Measurements from ENCODE around the gene SCMH1.

The SCMH1 gene

DNA sequence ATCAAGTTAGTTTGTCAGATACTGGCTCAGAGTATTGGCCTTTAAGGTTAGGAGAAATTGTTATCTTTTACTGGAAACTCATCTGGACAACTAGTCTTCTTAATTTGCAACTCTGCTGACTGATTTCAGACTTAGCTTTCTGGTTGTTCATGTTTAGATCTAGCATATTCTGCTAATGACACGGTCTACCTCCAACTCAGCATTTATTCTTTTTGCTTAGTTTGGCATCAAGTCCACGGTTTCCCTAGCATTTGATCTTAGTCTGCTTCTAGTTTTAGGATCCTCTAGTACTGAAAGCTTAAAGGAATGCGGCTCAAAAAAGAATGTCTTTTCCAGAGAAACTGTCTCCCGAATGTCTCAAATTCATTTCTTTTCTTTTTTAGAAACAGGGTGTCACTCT lies 145.0 kb downstream of the SCMH1 start:
- no peak for DNase-seq (ENCODE audit: low read depth)

DNA sequence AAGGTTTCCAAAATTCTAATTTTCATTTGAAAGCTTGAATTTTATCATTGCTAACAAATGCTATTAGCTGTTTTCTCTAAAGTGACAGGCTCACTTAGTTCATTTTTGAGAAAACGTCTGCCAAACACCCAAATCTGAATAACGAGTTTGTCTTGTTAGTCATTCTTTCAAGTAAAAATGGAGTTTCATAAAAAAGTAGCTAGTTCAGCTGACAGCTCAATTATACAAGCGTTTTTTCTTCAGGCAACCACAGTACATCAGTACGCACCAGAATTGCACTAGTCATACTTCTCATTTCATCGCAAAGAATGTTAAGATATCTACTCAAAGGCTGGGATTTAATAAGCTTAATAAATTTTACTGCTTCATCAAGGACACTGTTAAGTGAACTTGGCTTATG lies 148.3 kb downstream of the SCMH1 start:
- no peak for DNase-seq (ENCODE audit: low read depth)

DNA sequence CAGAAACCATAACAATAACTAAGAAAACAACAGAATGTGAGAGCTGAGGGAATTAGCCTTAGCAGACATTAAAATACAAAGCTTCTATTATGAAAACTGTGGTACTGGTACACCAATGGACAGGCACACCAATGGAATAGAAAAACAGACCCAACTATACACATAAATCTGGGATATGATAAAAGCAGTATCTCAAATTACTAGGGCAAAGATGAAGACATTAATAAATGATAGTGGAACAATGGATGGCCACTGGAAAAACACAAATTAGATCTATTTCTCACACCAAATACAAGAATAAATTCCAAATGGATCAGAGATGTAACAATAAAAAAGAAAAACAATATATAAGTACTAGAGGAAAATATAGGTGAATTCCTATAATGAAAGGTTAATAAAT lies 155.2 kb downstream of the SCMH1 start:
- DNase-seq (ENCODE audit: low read depth) = no peak

DNA sequence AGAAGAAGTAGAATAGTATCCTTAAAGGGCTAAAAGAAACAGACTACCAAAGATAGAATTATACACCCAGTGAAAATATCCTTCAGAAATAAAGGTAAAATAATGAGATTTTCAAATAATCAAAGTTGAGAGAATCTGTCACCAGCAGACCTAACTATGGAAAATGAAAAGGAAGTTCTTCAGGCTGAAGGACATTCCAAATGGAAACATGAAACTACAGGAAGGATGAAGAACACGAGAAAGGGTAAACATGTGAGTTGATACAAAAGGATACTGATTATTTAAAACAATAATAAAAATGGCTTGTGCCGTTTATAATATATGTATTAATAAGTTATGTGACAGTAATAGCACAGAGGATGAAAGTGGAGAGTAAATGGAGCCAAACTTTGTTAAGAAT lies 163.5 kb downstream of the SCMH1 start:
- DNase-seq (ENCODE audit: low read depth) = no peak

DNA sequence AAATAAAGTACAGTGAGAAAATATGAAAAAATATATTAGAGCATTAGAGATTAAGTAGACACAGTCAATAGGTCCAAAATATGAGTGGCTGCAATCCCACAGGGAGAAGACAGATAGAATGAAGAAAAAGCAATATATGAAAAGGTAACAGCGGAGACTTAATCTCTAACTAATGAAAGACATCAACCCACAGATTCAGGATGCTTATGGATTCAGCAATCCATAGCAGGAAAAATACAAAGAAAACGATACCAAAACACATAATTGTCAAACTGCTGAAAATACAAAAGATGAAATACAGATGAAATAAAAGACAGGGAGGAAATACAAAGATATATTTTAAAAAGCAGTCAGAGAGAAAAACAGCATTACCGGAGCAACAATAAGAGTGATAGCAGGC lies 163.9 kb downstream of the SCMH1 start:
- no peak for DNase-seq (ENCODE audit: low read depth)

DNA sequence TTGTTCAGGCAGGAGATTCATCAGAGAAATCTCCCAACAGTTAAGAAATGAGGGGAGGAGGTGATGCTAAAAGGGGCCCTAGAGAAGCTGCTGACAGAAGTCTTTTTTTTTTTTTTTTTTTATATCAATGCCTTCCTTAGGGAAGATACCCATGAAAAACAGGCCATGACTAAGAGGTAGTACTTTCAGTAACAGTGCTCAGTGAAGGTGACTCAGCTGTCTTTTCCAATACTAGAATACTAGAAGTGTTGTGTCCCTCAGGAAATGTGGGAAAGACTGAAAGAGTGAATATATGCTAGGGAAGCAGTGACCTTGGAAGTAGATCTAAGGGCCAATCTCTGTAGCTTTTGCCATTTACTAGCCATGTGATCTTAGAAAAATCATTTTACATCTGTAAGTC lies 168.1 kb downstream of the SCMH1 start:
- DNase-seq (ENCODE audit: low read depth) = peak; percentile 23

DNA sequence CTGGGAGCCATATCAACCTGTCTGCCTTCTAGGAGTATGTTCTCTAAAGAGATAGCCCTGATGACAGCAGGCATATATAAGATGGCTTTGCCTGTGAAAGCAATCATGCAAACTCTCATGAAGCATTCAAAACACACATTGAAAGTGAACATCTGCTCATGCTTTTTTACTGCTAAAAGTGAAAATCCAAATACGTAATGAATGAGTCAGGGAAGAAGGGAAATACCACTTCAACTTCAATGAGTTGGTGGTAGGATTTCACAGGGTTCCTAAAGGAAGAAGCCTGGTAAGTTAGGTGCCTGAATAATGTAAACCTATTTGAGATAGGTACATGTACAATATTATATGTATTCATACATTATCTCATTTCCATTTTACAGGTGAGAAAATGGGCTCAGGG lies 170.1 kb downstream of the SCMH1 start:
- DNase-seq (ENCODE audit: low read depth) = peak; percentile 34

DNA sequence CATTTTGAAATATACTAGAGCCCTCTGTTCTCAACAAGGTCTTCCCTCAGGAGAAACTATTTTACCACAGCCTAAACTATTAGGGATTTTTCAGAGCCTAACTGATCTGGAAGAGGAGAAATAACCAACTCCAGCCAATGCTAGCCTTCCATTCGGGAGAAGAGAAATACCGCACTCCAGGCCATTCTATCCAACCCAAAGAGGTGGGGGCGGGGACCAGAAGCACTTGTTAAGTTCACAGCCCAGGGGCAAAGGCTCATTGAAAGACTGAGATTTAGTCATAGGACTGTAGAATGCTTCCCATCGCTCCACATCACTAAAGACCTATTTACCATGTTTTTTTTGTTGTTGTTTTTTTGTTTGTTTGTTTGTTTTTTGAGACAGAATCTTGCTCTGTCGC lies 185.2 kb downstream of the SCMH1 start:
- no peak for DNase-seq (ENCODE audit: low read depth)

DNA sequence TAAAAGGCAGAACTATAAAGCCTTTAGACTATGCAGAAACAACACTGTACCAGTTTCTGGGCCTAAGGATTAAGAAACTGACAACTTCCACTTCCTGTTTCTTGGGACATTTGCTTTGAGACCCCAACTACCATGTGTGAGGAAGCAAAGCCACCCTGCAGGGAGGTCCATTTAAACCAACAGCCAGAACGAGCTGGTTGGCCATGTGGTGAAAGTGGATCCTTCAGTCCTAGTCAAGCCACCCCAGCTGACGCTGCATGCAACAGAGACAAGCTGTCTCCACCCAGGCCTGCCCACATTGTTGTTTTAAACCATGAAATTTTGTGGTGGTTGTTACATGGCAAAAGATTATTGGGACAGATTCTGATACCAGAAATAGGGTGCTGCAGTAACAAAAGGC lies 188.8 kb downstream of the SCMH1 start:
- DNase-seq (ENCODE audit: low read depth) = no peak

DNA sequence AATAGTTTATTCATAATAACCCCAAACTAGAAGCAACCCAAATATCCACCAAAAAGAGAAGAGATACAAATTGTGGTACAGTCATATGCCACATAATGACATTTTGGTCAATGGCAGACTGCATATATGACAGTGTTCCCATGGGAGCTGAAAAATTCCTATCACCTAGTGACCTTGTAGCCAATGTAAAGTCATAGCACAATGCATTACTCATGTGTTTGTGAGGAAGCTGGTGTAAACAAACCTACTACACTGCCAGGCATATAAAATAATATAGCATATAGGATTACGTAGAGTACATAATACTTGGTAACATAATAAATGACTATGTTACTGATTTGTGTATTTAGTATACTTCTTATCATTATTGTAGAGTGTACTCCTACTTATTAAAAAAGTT lies 191.1 kb downstream of the SCMH1 start:
- no peak for DNase-seq (ENCODE audit: low read depth)

DNA sequence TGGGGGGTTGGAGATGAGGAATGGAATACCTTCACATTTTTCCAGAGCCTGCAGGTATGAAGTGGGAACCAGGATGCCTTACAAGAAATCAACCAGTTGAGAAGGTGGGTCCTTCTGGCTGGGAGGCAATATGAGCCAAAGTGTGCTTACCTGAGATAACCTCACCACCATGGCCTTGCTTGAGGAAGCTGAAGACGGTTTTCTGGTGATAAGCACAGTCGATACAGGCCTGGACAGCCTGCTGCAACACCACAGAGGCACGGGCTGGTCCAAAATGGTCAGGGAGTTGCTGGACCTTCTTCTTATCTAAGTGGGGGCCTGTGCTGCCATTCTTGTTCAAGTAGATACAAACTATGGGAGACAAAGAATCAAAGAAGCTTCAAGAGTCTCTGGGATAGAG lies 193.6 kb downstream of the SCMH1 start:
- no peak for DNase-seq (ENCODE audit: low read depth)

DNA sequence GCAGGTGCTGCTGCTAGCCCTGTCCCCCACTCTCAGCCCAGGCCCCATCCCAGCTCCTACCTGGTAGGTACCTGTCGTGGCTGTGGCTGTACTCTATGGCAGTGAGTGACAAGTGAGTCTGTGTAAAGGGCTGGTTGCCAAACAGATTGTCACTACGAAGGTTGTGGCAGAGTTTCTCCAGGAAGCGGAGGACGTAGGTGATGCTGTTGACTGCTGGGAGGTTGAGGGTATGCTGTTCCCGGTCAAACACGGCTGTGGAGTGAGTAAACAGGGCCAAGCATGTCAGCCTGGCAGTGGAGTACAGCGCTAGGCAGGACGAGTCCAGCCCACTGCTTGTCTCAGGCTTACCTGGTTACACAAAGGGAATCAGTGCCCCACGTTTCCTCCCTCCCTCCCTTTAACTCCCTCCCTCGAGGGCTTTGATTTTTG lies 195.7 kb downstream of the SCMH1 start:
- DNase-seq (ENCODE audit: low read depth) = no peak

DNA sequence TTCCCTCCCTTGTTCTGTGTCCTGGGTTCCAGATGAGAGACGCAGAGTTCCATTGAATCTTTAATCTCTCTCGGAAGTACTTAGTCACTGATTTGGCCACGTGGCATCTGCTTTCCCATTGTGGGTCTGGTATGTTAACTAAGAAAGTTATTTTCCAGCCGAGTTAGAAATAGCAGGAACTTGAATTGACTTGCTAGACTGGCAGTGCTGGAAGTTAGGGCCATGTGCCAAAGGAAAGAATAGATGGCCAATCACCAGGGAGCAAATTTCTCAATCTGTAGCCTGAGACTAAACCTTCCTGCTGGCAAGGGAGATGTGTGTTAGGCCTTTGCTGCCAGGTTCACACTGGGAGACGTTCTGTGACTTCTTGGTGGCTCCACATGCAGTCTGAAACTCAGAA lies 196.4 kb downstream of the SCMH1 start:
- DNase-seq (ENCODE audit: low read depth) = peak; percentile 13

DNA sequence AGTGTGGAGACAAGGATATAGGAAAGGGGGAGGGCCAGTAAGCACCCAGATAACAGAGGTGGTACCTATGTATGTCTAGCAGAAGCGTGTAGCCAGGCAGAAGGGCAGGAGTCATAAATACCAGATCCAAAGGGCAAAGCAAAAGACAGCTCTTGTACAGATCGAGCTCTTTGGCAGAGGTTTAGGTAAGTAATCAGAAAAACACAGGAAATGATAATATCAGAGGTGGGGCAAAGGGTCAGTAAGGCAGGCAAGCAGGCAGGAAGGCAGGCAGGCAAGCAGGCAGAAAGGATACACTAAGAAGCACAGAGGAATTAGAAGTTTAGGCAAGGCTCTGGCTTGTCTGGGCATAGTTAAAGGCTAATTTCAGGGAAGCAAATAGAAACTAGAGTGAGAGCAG lies 197.9 kb downstream of the SCMH1 start:
- no peak for DNase-seq (ENCODE audit: low read depth)

DNA sequence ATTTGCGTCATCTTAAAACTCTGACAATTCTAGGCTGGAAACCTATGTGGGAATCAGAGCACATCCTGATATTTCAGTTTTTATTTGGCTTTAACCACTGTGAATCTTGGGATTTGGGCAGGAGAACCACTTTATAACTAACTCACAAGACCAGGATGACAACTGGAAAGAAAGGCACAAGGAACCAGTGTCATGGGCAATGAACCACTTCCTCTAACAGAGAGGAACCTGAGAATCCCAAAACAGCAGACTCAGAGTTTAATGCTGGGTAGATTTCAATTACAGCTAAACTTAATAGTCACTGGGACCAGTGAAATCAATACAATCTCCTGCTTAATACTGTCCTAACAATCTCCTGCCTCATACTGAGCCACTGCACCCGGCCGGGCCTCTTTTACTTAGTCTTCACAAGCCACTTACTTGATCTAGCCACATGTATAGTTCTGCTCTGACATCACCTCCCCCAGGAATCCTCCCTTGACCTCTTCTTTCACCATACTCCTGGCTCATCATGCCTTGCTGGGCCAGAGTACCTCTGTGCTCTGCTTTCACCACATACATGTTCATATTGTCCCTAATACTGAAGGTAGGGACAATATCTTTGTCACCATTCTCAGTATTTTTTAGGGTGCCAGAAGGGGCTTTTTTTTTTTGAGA lies 200.4 kb downstream of the SCMH1 start:
- DNase-seq (ENCODE audit: low read depth) = no peak

DNA sequence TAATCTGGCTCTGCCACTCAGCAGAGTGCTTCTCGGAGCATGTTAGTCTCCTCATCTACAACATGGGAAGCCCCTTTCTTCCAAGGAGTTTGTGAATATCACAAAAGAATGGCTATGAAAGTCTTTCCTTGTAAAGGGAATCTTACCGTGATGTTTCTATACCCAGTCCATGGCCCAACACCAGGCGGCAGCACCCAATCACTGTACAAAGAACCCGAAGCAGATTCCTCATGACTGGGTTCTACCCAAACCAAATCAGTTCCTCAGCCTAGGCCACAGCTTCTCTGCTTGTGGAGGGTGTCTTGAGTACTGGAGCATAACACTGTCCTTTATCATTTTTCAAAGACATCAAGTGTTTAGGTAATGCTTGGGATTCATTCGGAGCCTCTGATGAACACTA lies 204.0 kb downstream of the SCMH1 start:
- no peak for DNase-seq (ENCODE audit: low read depth)

DNA sequence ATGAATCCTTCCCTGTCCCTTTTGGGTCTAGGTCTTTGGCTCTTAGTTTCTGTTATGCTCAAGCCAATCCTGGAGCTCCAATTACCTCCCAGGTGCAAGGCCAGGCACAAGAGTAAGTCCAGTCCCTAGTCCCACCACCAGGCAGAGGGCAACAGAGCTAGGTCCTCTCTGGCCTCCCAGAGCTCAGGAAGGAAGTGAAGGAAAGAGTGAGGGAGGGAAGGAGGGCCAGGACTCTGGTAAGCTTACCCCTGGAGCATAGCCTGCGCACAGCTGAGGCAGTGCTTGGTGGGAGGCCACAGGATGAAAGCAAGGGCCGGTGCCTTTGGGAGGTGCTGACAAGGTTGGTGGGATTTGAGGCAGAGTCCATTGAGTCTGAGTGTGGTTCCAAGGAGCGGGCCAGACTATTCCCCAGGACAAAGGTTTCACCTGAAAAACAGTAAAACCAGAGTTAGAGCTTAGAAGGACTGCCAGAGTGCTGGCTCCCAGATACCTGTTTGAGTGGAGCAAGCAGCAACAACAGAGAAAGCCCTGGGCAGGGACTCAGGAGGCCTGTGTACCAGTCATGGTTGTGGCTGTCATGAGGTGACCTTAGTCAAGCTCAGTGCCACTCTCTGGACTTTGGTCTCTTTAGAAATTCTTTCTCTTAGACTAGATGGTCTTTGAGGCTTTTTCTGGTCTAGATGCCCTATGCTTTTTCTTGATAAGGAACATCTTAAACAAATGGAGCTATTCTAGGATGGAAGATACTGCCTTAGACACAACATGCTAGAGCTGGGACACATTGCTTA lies 204.8 kb downstream of the SCMH1 start:
- no peak for DNase-seq (ENCODE audit: low read depth)

DNA sequence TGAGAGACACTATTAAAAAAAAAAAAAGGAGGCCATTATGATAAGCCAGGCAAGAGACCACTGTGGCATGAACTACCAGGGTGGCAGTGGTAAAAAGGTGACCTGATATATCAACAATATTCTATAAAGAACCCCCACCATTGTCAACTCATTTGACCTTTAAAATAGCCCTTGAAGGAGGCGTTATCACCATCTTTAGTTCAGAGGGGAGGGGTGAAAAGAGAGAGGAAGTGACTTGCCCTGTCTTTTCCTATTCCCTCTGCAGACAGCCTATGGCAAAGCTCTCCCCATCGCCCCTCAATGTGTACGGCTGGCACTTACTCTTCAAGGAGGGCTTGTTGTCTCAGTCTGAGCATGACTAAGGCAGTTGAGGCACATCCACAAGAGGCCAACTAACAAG lies 208.8 kb downstream of the SCMH1 start:
- DNase-seq (ENCODE audit: low read depth) = no peak

DNA sequence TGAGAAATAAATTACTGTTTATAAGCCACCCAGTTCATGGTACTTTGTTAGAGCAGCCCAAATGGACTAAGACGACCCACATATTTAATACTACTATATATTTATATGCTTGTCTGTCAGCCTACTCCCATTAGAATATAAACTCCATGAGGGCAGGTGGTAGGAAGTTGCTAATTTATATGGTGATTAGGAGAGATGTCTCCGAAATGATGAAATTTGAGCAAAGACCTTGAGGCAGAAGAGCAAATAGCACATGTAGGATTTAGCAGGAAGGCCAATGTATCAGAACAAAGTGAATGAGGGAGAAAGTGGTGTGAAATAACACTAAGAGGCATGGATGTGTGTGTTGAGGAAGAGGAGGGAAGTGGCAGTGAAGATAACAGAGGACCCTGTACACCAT lies 210.0 kb downstream of the SCMH1 start:
- DNase-seq (ENCODE audit: low read depth) = no peak

DNA sequence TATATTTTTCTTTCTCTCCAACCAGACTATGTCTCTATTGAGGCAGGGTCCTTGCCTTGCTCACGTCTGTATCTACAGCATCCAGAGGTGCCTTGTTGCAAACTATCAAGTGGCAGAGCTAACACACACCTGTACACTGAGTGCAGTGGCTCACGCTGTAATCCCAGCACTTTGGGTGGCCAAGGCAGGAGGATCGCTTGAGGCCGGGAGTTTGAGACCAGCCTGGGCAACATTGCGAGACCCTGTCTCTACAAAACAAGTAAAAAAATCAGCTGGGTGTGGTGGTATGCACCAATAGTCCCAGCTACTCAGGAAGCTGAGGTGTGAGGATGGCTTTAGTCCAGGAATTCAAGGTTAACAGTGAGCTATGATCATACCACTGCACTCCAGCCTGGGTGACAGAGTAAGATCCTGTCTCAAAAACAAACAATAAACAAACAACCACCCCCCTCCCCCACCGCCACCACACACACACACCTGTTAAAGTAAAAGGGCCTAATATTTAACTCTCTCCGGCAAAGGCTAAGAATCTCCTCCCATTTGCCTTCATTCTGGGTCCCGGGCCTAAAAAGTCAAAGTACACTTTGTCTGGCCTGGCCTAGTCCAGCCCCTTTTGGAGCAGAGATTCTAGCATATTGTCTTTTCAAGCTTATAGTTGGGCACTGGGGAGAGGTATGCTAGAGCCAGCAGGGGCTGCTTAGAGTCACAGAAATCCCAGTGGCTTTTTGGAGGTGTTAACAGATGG lies 211.1 kb downstream of the SCMH1 start:
- no peak for DNase-seq (ENCODE audit: low read depth)

DNA sequence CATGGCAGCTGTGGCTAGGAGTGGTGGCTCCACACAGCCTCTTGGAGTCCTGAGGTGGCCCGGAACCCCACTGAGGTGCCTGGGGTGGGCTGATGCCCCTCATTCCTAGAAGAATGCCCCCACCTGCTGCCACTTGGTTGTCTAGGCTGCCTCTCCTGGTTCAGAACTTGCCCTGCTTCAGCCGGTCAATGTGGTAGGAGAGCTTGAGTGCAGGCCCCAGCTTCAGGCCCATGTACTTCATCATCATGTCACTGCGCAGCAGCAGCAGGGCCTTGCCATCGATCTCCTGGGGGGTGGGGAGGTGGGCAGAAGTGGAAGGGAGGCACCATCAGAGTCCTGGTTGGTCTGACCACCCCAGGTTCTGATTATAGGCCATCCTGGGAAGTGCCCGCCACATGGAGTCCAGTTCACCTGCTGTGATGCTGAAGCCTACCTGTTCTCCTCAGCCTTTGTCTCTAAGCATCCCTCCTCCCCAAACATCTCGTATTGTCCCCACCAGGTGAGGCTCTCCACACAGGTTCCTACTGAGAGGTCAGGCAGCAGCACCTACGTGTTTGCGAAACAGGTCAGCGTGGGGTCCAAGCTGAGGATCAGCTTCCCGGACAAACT lies 214.0 kb downstream of the SCMH1 start:
- no peak for DNase-seq (ENCODE audit: low read depth)

DNA sequence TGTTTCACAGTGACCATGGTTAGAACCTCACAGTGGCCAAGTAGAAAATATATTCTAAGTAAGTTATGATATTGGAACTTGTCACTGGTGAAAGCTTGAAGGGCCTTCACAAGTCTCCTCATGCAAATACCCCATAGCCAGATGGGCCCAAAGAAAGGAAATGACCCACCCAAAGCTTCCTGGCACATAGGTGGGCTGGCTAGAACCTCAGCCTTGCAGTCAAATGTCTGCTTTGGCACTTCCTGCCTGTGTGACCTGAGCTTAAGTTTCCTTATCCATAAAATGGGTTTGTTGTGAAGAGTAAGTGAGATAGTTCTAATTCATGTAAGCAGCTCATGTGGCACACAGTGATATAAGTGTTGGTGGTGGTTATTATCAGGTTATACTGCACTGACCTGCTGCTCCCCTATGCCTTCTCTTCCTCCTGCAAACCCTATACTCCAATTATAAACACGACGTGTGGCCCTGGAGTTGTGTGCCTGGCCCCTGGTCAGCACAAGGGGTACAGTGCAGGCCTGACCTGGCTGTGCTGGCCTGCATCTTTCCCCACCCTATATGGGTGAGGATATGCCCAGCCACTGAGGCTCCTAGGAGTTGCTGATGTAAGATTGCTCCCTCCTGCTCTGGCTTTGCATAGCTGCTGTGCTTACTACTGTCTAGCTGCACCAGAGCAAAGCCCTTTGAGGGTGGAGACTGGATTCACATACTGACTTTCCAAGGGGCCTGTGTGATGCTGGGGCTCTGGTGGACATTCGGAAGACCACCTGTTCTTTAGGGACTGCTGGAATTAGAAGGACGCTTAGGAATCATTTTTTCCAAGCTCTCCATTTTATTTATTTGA lies 215.9 kb downstream of the SCMH1 start:
- DNase-seq (ENCODE audit: low read depth) = no peak
